SU-DHL-6 (cell line): ENCODE results near the gene FOXC1.

ENCODE experiments used
- H2AFZ ChIP-seq: fragments of 200-600 bp; sonication (generic); 2 replicates; pipeline ENCODE4 v1.6.1; 2014; ENCODE audit warnings: low read depth, mild to moderate bottlenecking, moderate library complexity, mixed read lengths, antibody characterized with exemption, low read length; ENCODE audit not compliant: severe bottlenecking
- H3F3A ChIP-seq: fragments of 200-600 bp; shearing (Covaris generic); 2 replicates; pipeline ENCODE4 v1.6.0; 2016; ENCODE audit warnings: antibody characterized with exemption, mild to moderate bottlenecking; ENCODE audit not compliant: insufficient read depth
- H3K27ac ChIP-seq: fragments of 200-600 bp; sonication (generic); 2 replicates; pipeline ENCODE4 v1.5.1; 2016; ENCODE audit warnings: low read depth, mild to moderate bottlenecking, low read length, moderate library complexity, mixed read lengths
- H3K27me3 ChIP-seq: fragments of 200-600 bp; sonication (generic), shearing (Covaris generic); 2 replicates; pipeline ENCODE4 v1.6.0; 2014; ENCODE audit warnings: mild to moderate bottlenecking, low read length
- H3K36me3 ChIP-seq: fragments of 200-600 bp; sonication (generic); 2 replicates; pipeline ENCODE4 v1.6.1; 2014; ENCODE audit warnings: mild to moderate bottlenecking, low read length, mixed read lengths
- H3K4me2 ChIP-seq: fragments of 300-600, 200-600 bp; shearing (Covaris generic), sonication (generic); 2 replicates; pipeline ENCODE4 v1.6.0; 2014; ENCODE audit warnings: low read length, low read depth, mild to moderate bottlenecking; ENCODE audit not compliant: poor library complexity, severe bottlenecking
- H3K4me3 ChIP-seq: fragments of 200-600 bp; sonication (generic); 2 replicates; pipeline ENCODE4 v1.5.1; 2014; ENCODE audit warnings: antibody characterized with exemption, low read length, mild to moderate bottlenecking, mixed read lengths; ENCODE audit not compliant: insufficient read depth, poor library complexity, severe bottlenecking
- H3K79me2 ChIP-seq: fragments of 200-600 bp; sonication (generic); 2 replicates; pipeline ENCODE4 v1.6.1; 2014; ENCODE audit warnings: mild to moderate bottlenecking, low read length, moderate library complexity; ENCODE audit not compliant: insufficient read depth
- H3K9ac ChIP-seq: fragments of 200-600 bp; sonication (generic); 2 replicates; pipeline ENCODE4 v1.7.0; 2014; ENCODE audit warnings: mild to moderate bottlenecking, low read length
- H3K9me2 ChIP-seq: fragments of 200-600 bp; sonication (generic); replicated peaks from 2 replicates; pipeline ENCODE4 v1.6.1; 2014; ENCODE audit warnings: low read length; ENCODE audit not compliant: insufficient read depth
- H3K9me3 ChIP-seq: fragments of 200-600 bp; sonication (generic); 2 replicates; pipeline ENCODE4 v1.6.1; 2014; ENCODE audit warnings: low read length, mixed read lengths; ENCODE audit not compliant: insufficient read depth
- H4K20me1 ChIP-seq: fragments of 200-600 bp; sonication (generic); 2 replicates; pipeline ENCODE4 v1.6.1; 2014; ENCODE audit warnings: low read depth, mild to moderate bottlenecking, antibody characterized with exemption, low read length, moderate library complexity, mixed read lengths
- CTCF ChIP-seq: fragments of 200-600 bp; sonication (generic); IDR thresholded peaks from one replicate; pipeline ENCODE4 v1.5.1; 2017; ENCODE audit warnings: antibody characterized with exemption, mild to moderate bottlenecking, low read length, moderate library complexity; ENCODE audit not compliant: insufficient read depth, poor library complexity, severe bottlenecking
- EZH2phosphoT487 ChIP-seq: fragments of 200-600 bp; sonication (generic), shearing (Covaris generic); conservative IDR thresholded peaks from 2 replicates; pipeline ENCODE4 v1.6.1; 2018; ENCODE audit warnings: mild to moderate bottlenecking, antibody characterized with exemption, low read length, moderate library complexity, mixed read lengths

FOXC1 gene

GRCh38 chr6:1574083-1574761 is 35.5 kb upstream of the FOXC1 start:
- Histone ChIP-seq H3K27me3 (no peaks in the 10 kb centered on the region), H4K20me1 (no peaks in the 10 kb centered on the region), H3K9ac (no peak overlapping the region), H3K9me2 (no peaks in the 10 kb centered on the region), H2AFZ (no peak overlapping the region), H3K27ac (no peak overlapping the region), H3K4me3 (no peak overlapping the region), H3K4me2 (no peak overlapping the region), H3K79me2 (no peaks in the 10 kb centered on the region), H3K36me3 (no peaks in the 10 kb centered on the region), H3F3A (no peaks in the 10 kb centered on the region), H3K9me3 (0 out of 2 replicates have a peak, but pooled peaks cover 8% of the 10 kb centered on the region)
- TF ChIP-seq CTCF (no peak), EZH2phosphoT487 (no peak)

GRCh38 chr6:1574890-1575209 is 34.9 kb upstream of the FOXC1 start:
- Histone ChIP-seq H2AFZ (no peak overlapping the region), H3K79me2 (no peaks in the 10 kb centered on the region), H3K9me2 (no peaks in the 10 kb centered on the region), H3K4me3 (no peak overlapping the region), H3K9me3 (0 out of 2 replicates have a peak, but pooled peaks cover 8% of the 10 kb centered on the region), H3F3A (no peaks in the 10 kb centered on the region), H3K27ac (no peak overlapping the region), H3K27me3 (no peaks in the 10 kb centered on the region), H4K20me1 (no peaks in the 10 kb centered on the region), H3K9ac (no peak overlapping the region), H3K36me3 (no peaks in the 10 kb centered on the region), H3K4me2 (no peak overlapping the region)
- TF ChIP-seq EZH2phosphoT487, result no peak
- no peak for TF ChIP-seq CTCF

- Histone ChIP-seq H3K9me3 (0 out of 2 replicates have a peak, but pooled peaks cover 7% of the 10 kb centered on the region), H3F3A (no peaks in the 10 kb centered on the region), H3K9ac (no peak overlapping the region), H3K4me3 (no peak overlapping the region), H2AFZ (no peak overlapping the region), H4K20me1 (no peaks in the 10 kb centered on the region), H3K27ac (no peak overlapping the region), H3K27me3 (no peaks in the 10 kb centered on the region), H3K4me2 (no peak overlapping the region), H3K36me3 (no peaks in the 10 kb centered on the region), H3K9me2 (no peaks in the 10 kb centered on the region), H3K79me2 (no peaks in the 10 kb centered on the region)
- TF ChIP-seq EZH2phosphoT487 (no peak), CTCF (no peak)
Observed at GRCh38 chr6:1575210-1576041, 34.3 kb upstream of the FOXC1 start.
